ENCODE data around the gene TCF7L1.

- TF ChIP-seq EZH2phosphoT487 (IDR thresholded peaks at IDR 0.05; ENCODE audit: borderline replicate concordance, low read length) (no peak), CTCF (IDR thresholded peaks at IDR 0.05; ENCODE audit: low read depth, low read length, poor library complexity, severe bottlenecking) (no peak)
Observed at GRCh38 chr2:85164145-85164569, 31.0 kb downstream of the TCF7L1 start.
